Activated T-helper 2 cell treated with anti-CD3 and anti-CD28 coated beads, Interferon-gamma antibody, Interleukin-2, Interleukin-4, amounts not matched to agents 10 μg/mL and 5 μg/mL and 100 μg/mL, durations not matched to agents 14 hours and 24 hours and 36 hours (primary cell): ENCODE results near the gene LCLAT1. TPM values are rescaled to one million over a fixed set of nuclear protein-coding genes. Genes with fewer than 3 reads are reported as not detected.
A peak's percentile ranks its signal among the peaks of the same experiment; 100 is the strongest.

Experiments
- DNase-seq: peaks from one replicate; pipeline ENCODE4 v3.0.0; 2021; ENCODE audit warnings: low spot score
- H3K27ac Mint-ChIP-seq: one replicate; pipeline ENCODE4 v1.8.0; 2021; ENCODE audit warnings: mixed read lengths
- H3K27me3 Mint-ChIP-seq: one replicate; pipeline ENCODE4 v1.8.0; 2021; ENCODE audit warnings: low read depth, mixed read lengths
- H3K36me3 Mint-ChIP-seq: one replicate; pipeline ENCODE4 v1.8.0; 2021; ENCODE audit warnings: low read depth, mixed read lengths
- H3K4me1 Mint-ChIP-seq: one replicate; pipeline ENCODE4 v1.8.0; 2021; ENCODE audit warnings: low read depth, mixed read lengths
- H3K4me3 Mint-ChIP-seq: one replicate; pipeline ENCODE4 v1.8.0; 2021; ENCODE audit warnings: low read depth, mild to moderate bottlenecking, moderate library complexity, mixed read lengths
- H3K9me3 Mint-ChIP-seq: one replicate; pipeline ENCODE4 v1.8.0; 2021; ENCODE audit warnings: mixed read lengths
- intact Hi-C: fragments of 100-400 bp; cut with micrococcal nuclease; formaldehyde crosslinking; loops from one replicate; pipeline ENCODE4 v1.15.1; 2023
- total RNA-seq: library from RNA; stranded (reverse); gene quantifications from 2 replicates; pipeline ENCODE4 v1.2.3, GENCODE V29; 2022

The LCLAT1 gene
- 24.6 and 28.9 TPM in 2 replicates for total RNA-seq

- DNase-seq = peak; percentile 81
- Mint-ChIP-seq H3K36me3 (peaks cover 11% of the 10 kb centered on the region), H3K9me3 (no peaks in the 10 kb centered on the region), H3K27ac (peak within 1 kb of the TSS; percentile 97), H3K4me3 (peak within 1 kb of the TSS; percentile 94), H3K4me1 (peaks cover 21% of the 10 kb centered on the region), H3K27me3 (no peaks in the 10 kb centered on the region)
- intact Hi-C loops = loop anchor here (1.0 to 5.0 kb wide), 6 partner anchors 25 to 875 kb away; no protein-coding TSS in a partner anchor
Measured at GRCh38 chr2:30447149-30448045, at the start of gene LCLAT1. Gene LCLAT1, plus strand, starts transcription at chr2:30447246. Its CDS starts 78,345 bp downstream, at chr2:30525591.

GRCh38 chr2:30398084-30398873, 48.8 kb upstream of the LCLAT1 start:
- DNase-seq = no peak
- Mint-ChIP-seq H3K4me1 (no peaks in the 10 kb centered on the region), H3K36me3 (no peaks in the 10 kb centered on the region), H3K9me3 (no peaks in the 10 kb centered on the region), H3K27me3 (peaks cover 1% of the 10 kb centered on the region), H3K4me3 (no peak overlapping the region), H3K27ac (no peak overlapping the region)
- intact Hi-C loops = no loop called here

- no peak overlapping the region for H3K27ac Mint-ChIP-seq
- H3K36me3 Mint-ChIP-seq = no peaks in the 10 kb centered on the region
- no peak overlapping the region for H3K4me3 Mint-ChIP-seq
- H3K27me3 Mint-ChIP-seq = peaks cover 3% of the 10 kb centered on the region
- peaks cover 2% of the 10 kb centered on the region for H3K4me1 Mint-ChIP-seq
- H3K9me3 Mint-ChIP-seq = no peaks in the 10 kb centered on the region
- intact Hi-C loops = no loop called here
- DNase-seq = no peak
Measured at GRCh38 chr2:30400151-30400954, 46.7 kb upstream of the LCLAT1 start.

GRCh38 chr2:30402441-30403182, 44.4 kb upstream of the LCLAT1 start:
- no peak overlapping the region for H3K4me3 Mint-ChIP-seq
- peaks cover 4% of the 10 kb centered on the region for H3K4me1 Mint-ChIP-seq
- no peak overlapping the region for H3K27ac Mint-ChIP-seq
- peaks cover 3% of the 10 kb centered on the region for H3K27me3 Mint-ChIP-seq
- H3K36me3 Mint-ChIP-seq = no peaks in the 10 kb centered on the region
- no peaks in the 10 kb centered on the region for H3K9me3 Mint-ChIP-seq
- intact Hi-C loops = no loop called here
- DNase-seq = no peak

GRCh38 chr2:30403592-30404312, 43.3 kb upstream of the LCLAT1 start:
- H3K36me3 Mint-ChIP-seq = no peaks in the 10 kb centered on the region
- intact Hi-C loops = no loop called here
- no peak overlapping the region for H3K4me3 Mint-ChIP-seq
- H3K27me3 Mint-ChIP-seq = peaks cover 3% of the 10 kb centered on the region
- H3K9me3 Mint-ChIP-seq = no peaks in the 10 kb centered on the region
- no peak for DNase-seq
- no peak overlapping the region for H3K27ac Mint-ChIP-seq
- H3K4me1 Mint-ChIP-seq = peaks cover 8% of the 10 kb centered on the region

GRCh38 chr2:30404319-30405259, 42.5 kb upstream of the LCLAT1 start:
- Mint-ChIP-seq H3K4me3 (no peak overlapping the region), H3K36me3 (no peaks in the 10 kb centered on the region), H3K9me3 (no peaks in the 10 kb centered on the region), H3K27me3 (peaks cover 3% of the 10 kb centered on the region), H3K27ac (no peak overlapping the region), H3K4me1 (peaks cover 14% of the 10 kb centered on the region)
- intact Hi-C loops = no loop called here
- no peak for DNase-seq

- no peak for DNase-seq
- no peak overlapping the region for H3K27ac Mint-ChIP-seq
- H3K27me3 Mint-ChIP-seq = peaks cover 3% of the 10 kb centered on the region
- intact Hi-C loops = no loop called here
- H3K36me3 Mint-ChIP-seq = no peaks in the 10 kb centered on the region
- H3K4me3 Mint-ChIP-seq = no peak overlapping the region
- no peaks in the 10 kb centered on the region for H3K9me3 Mint-ChIP-seq
- H3K4me1 Mint-ChIP-seq = peaks cover 20% of the 10 kb centered on the region
Measured at GRCh38 chr2:30405260-30405605, 41.8 kb upstream of the LCLAT1 start.

- H3K4me3 Mint-ChIP-seq = no peak overlapping the region
- intact Hi-C loops = no loop called here
- H3K9me3 Mint-ChIP-seq = no peaks in the 10 kb centered on the region
- DNase-seq = no peak
- H3K27ac Mint-ChIP-seq = no peak overlapping the region
- peaks cover 27% of the 10 kb centered on the region for H3K4me1 Mint-ChIP-seq
- peaks cover 3% of the 10 kb centered on the region for H3K27me3 Mint-ChIP-seq
- no peaks in the 10 kb centered on the region for H3K36me3 Mint-ChIP-seq
Measured at GRCh38 chr2:30406853-30407252, 40.2 kb upstream of the LCLAT1 start.

GRCh38 chr2:30408961-30409387, 38.1 kb upstream of the LCLAT1 start:
- no peak overlapping the region for H3K27ac Mint-ChIP-seq
- peaks cover 27% of the 10 kb centered on the region for H3K4me1 Mint-ChIP-seq
- no peaks in the 10 kb centered on the region for H3K9me3 Mint-ChIP-seq
- no peak for DNase-seq
- no peaks in the 10 kb centered on the region for H3K36me3 Mint-ChIP-seq
- intact Hi-C loops = no loop called here
- H3K27me3 Mint-ChIP-seq = no peaks in the 10 kb centered on the region
- no peak overlapping the region for H3K4me3 Mint-ChIP-seq

- Mint-ChIP-seq H3K27me3 (no peaks in the 10 kb centered on the region), H3K27ac (peak overlapping the region; percentile 48), H3K36me3 (no peaks in the 10 kb centered on the region), H3K4me3 (no peak overlapping the region), H3K9me3 (no peaks in the 10 kb centered on the region), H3K4me1 (peaks cover 28% of the 10 kb centered on the region)
- intact Hi-C loops = loop anchor here (1.0 to 5.0 kb wide), 2 partner anchors 12 to 38 kb away; no protein-coding TSS in a partner anchor
- no peak for DNase-seq
Measured at GRCh38 chr2:30410217-30410616, 36.8 kb upstream of the LCLAT1 start.
